Activated naive CD4-positive, alpha-beta T cell treated with anti-CD3 and anti-CD28 coated beads, Interleukin-2, amount 10 ng/mL, durations not matched to agents 7 days and 5 days (primary cell): ENCODE results near the gene DFFB.

ENCODE experiments used
- CTCF ChIA-PET: fragments of 350-600 bp; sonication (Branson Sonifier 250); formaldehyde crosslinking; loops from one replicate; lab custom pipeline; 2021; ENCODE audit warnings: antibody characterized with exemption; lab: Charles Lee
- DNase-seq: peaks from one replicate; pipeline ENCODE4 v3.0.0-alpha.2; 2020
- H3K27ac Mint-ChIP-seq: one replicate; pipeline ENCODE4 v1.8.0; 2021; ENCODE audit warnings: mild to moderate bottlenecking, moderate library complexity, mixed read lengths
- H3K27me3 Mint-ChIP-seq: one replicate; pipeline ENCODE4 v1.8.0; 2021; ENCODE audit warnings: mild to moderate bottlenecking, mixed read lengths
- H3K36me3 Mint-ChIP-seq: one replicate; pipeline ENCODE4 v1.8.0; 2021; ENCODE audit warnings: mixed read lengths
- H3K4me1 Mint-ChIP-seq: one replicate; pipeline ENCODE4 v1.8.0; 2021; ENCODE audit warnings: mixed read lengths
- H3K4me3 Mint-ChIP-seq: one replicate; pipeline ENCODE4 v1.8.0; 2021; ENCODE audit warnings: mild to moderate bottlenecking, moderate library complexity, mixed read lengths
- H3K9me3 Mint-ChIP-seq: one replicate; pipeline ENCODE4 v1.8.0; 2021; ENCODE audit warnings: mixed read lengths

Gene DFFB

DNA sequence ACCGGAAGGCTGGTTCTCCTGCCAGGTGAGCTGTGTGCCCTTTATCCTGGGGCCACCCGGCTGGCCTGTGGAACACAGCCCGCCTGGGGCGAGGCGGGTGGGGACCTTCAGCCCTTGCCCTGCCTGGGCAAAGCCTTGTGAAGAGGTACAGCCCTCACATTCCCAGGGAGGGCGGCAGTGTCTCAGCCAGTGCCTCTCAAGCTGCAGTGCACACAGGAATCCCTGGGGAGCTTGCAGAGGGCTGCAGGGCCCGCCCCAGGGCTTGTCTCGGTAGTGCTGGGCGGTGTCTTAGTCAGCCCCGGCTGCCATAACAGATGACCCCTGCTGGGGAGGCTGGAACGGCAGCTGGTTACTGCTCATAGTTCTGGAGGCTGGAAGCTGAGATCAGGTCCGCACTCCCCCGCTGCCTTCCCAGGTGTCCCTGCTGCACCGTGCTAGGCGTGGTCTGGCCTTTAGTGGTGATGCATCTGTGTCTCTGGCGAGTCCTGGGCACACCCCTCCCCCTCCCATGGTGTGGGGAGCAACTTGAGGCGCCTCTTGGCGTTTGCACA, 12.6 kb downstream of the DFFB start:
- Mint-ChIP-seq H3K9me3 (peaks cover 9% of the 10 kb centered on the region), H3K36me3 (peaks cover 31% of the 10 kb centered on the region), H3K27me3 (no peaks in the 10 kb centered on the region), H3K4me1 (no peaks in the 10 kb centered on the region), H3K27ac (no peak overlapping the region), H3K4me3 (no peak overlapping the region)
- DNase-seq: no peak
- CTCF ChIA-PET: no interaction called here

DNA sequence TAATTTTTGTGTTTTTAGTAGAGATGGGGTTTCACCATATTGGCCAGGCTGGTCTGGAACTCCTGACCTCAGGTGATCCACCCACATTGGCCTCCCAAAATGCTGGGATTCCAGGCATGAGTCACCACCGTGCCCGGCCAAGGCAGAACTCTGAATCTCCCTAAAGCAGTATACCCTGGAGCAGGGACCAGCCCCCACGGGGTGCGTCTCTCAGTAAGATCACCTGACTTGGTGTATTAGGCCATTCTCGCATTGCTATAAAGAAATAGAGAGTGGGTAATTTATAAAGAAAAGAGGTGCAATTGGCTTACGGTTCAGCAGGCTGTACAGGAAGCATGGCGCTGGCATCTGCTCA, 14.2 kb downstream of the DFFB start:
- Mint-ChIP-seq H3K36me3 (peaks cover 40% of the 10 kb centered on the region), H3K4me3 (no peak overlapping the region), H3K27ac (peak overlapping the region; percentile 81), H3K9me3 (peaks cover 9% of the 10 kb centered on the region), H3K4me1 (no peaks in the 10 kb centered on the region), H3K27me3 (no peaks in the 10 kb centered on the region)
- CTCF ChIA-PET: no interaction called here
- DNase-seq: no peak

DNA sequence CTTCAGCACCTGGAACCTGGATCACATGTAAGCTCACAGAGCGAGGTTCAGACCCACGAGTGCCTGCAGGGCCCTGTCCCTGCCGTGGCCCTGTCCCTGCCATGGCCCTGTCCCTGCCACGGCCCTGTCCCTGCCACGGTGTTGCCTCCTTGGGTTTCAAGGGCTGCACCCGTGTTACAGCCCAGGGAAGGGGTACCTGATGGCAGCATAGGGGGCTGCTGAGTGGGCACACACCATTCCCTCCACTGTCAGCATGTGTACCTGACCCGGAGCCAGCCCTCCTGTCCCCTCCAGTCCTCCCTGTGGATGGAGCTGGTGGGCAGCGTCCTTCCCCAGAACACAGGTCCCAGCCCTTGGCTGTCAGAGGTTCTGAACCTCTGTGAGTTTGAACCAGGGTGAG, 15.3 kb downstream of the DFFB start:
- H3K36me3 Mint-ChIP-seq: peaks cover 36% of the 10 kb centered on the region
- CTCF ChIA-PET: interaction anchor here (1.4 kb wide), 1 partner anchor 15 kb away, joined by 3 read pairs; the partner anchor contains the start of genes CEP104 and DFFB
- H3K4me3 Mint-ChIP-seq: no peak overlapping the region
- H3K27ac Mint-ChIP-seq: no peak overlapping the region
- no peak for DNase-seq
- no peaks in the 10 kb centered on the region for H3K27me3 Mint-ChIP-seq
- no peaks in the 10 kb centered on the region for H3K4me1 Mint-ChIP-seq
- peaks cover 9% of the 10 kb centered on the region for H3K9me3 Mint-ChIP-seq

DNA sequence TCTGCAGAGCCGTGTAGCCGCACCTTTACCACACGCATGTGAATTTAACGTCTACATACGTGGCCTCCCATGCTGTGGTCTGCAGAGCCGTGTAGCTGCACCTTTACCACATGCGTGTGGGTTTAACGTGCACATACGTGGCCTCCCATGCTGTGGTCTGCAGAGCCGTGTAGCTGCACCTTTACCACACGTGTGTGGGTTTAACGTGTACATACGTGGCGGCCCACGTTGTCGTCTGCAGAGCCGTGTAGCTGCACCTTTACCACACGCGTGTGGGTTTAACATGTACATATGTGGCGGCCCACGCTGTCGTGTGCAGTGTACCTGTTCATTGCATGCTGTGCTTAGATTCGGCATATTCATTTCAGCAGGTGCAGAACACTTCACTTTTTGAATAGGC, 17.5 kb downstream of the DFFB start:
- no peaks in the 10 kb centered on the region for H3K27me3 Mint-ChIP-seq
- H3K27ac Mint-ChIP-seq: no peak overlapping the region
- peaks cover 41% of the 10 kb centered on the region for H3K36me3 Mint-ChIP-seq
- CTCF ChIA-PET: no interaction called here
- no peaks in the 10 kb centered on the region for H3K4me1 Mint-ChIP-seq
- DNase-seq: no peak
- no peak overlapping the region for H3K4me3 Mint-ChIP-seq
- peaks cover 8% of the 10 kb centered on the region for H3K9me3 Mint-ChIP-seq

DNA sequence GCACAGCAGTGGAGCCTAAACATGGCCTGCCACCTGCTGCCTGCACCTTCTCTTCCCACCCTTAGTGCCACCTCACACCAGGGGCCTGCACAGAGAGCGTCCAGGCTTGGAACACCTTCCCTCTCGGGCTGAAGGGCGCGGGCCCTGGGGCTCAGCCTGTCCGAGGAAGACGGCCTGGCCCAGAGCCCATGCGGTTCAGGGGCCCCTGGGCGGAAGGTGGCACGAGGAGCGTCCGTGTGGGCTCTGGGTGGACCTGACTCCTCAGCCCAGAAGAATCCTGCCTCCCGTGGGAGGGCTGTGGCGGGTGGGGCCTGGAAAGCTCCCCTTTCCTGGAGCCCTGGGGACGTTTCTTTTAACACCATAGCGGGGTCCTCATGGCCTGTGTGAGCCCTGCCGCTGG, 19.4 kb downstream of the DFFB start:
- no peak overlapping the region for H3K27ac Mint-ChIP-seq
- CTCF ChIA-PET: no interaction called here
- DNase-seq: no peak
- peaks cover 3% of the 10 kb centered on the region for H3K4me1 Mint-ChIP-seq
- H3K9me3 Mint-ChIP-seq: peaks cover 8% of the 10 kb centered on the region
- no peak overlapping the region for H3K4me3 Mint-ChIP-seq
- peaks cover 40% of the 10 kb centered on the region for H3K36me3 Mint-ChIP-seq
- H3K27me3 Mint-ChIP-seq: no peaks in the 10 kb centered on the region

DNA sequence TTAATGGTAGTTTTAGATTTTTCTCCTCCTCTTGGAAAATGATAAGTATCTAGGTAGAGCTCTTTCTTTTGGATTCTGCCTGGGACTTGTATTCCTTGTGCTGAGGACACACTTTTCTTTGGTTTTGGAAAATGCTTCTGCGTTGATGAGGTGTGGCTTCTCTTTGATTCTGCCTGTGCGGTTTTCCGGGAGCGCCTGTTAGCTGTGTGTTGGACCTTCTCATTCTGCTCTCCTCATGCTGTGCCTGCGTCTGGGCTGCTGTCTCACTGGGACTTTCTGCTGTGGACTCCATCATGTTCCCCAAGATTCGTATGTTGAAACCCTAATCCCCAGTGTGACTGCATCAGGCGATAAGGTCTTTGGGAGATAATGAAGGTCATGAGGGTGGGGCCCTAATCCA, 21.8 kb downstream of the DFFB start:
- DNase-seq: no peak
- H3K36me3 Mint-ChIP-seq: peaks cover 34% of the 10 kb centered on the region
- peaks cover 3% of the 10 kb centered on the region for H3K4me1 Mint-ChIP-seq

DNA sequence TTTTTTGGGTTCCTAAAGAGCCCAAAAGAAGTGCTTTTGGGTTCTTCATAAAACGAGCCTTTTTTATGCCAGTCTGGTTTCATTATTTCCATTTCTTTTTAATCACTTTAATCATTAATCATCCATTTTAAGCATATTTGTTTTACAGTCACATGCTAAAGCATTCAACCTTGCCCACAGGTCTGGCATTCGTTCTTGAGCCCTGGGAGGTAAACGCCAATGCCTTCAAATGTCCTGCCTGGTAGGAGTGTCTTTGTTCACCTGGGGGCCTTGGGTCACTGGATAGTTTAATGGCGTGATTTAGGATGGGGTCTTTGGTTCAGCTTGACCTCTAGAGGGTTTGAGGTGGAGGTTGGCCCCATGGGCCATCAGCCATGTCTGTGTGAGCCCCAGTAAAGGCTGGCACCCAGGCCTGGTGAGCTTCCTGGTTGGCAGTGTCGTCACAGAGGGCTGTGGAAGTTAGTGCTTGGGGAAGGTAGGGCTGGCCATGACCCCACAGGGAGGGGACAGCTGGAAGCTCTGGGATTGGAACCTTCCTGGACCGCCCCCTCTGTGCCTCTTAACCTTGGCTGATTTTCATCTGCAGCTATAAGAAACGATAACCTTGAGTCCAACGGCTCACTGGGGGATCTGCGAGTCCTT, 22.6 kb downstream of the DFFB start:
- Mint-ChIP-seq H3K27me3 (no peaks in the 10 kb centered on the region), H3K27ac (no peak overlapping the region), H3K9me3 (peaks cover 4% of the 10 kb centered on the region), H3K4me1 (peaks cover 3% of the 10 kb centered on the region), H3K36me3 (peaks cover 35% of the 10 kb centered on the region), H3K4me3 (no peak overlapping the region)
- CTCF ChIA-PET: no interaction called here
- no peak for DNase-seq

More for the DNA sequence above, 21.8 kb downstream of the DFFB start:
- Mint-ChIP-seq H3K4me3 (no peak overlapping the region), H3K27ac (no peak overlapping the region), H3K9me3 (peaks cover 4% of the 10 kb centered on the region), H3K27me3 (no peaks in the 10 kb centered on the region)
- CTCF ChIA-PET: no interaction called here

DNA sequence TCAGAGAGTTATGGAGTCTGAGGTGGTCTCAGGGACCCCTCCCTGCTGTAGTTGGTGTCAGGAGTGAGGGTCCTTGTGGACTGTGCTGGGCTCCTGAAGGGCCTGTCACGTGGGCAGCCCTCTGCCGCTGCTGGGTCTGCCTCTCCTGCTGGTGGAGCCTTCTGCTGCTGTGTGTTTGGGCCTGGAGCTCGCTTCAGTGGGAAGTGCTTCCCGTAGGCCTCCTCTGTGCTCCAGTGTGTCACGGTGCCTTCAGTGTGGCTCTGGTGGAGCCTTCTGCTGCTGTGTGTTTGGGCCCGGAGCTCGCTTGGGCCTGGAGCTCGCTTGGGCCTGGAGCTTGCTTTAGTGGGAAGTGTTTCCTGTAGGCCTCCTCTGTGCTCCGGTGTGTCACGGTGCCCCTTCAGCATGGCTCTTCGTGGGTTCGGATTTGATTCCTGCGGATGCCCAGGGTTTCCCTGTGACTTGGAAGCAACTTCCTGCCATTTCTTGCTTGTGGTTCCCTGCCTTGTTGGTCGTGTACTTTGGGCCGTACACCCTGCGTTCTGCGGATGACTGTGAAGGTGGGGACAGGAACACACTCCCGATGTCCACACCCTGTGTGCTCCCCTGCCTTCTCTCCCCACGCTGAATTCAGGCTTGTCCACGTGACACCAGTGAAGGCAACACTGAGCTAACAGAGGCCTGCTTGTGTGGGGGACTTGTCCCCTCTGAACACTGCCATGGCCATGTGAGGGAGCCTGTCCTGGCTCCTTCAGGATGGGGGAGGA, 23.3 kb downstream of the DFFB start:
- Mint-ChIP-seq H3K27me3 (no peaks in the 10 kb centered on the region), H3K4me1 (peaks cover 3% of the 10 kb centered on the region), H3K27ac (no peak overlapping the region), H3K36me3 (peaks cover 31% of the 10 kb centered on the region), H3K4me3 (no peak overlapping the region), H3K9me3 (peaks cover 4% of the 10 kb centered on the region)
- DNase-seq: no peak
- CTCF ChIA-PET: no interaction called here

DNA sequence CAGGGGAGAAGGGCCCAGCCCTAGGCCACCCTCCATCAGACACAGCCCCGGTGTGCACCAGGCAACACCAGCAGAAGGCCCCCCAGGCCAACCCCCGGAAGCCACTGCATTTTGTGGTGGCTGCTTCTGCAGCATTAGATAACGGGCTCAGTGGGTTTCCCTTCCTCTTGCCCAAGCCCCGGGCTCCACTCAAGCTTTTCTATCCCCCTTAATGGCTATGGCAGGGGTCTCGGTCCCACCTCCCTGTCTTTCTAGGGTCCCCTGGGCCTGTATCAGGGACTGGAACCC, 23.9 kb downstream of the DFFB start:
- Mint-ChIP-seq H3K36me3 (peaks cover 27% of the 10 kb centered on the region), H3K27me3 (no peaks in the 10 kb centered on the region), H3K4me1 (peaks cover 3% of the 10 kb centered on the region), H3K9me3 (peaks cover 4% of the 10 kb centered on the region), H3K4me3 (no peak overlapping the region), H3K27ac (peak overlapping the region; percentile 52)
- CTCF ChIA-PET: no interaction called here
- DNase-seq: no peak

DNA sequence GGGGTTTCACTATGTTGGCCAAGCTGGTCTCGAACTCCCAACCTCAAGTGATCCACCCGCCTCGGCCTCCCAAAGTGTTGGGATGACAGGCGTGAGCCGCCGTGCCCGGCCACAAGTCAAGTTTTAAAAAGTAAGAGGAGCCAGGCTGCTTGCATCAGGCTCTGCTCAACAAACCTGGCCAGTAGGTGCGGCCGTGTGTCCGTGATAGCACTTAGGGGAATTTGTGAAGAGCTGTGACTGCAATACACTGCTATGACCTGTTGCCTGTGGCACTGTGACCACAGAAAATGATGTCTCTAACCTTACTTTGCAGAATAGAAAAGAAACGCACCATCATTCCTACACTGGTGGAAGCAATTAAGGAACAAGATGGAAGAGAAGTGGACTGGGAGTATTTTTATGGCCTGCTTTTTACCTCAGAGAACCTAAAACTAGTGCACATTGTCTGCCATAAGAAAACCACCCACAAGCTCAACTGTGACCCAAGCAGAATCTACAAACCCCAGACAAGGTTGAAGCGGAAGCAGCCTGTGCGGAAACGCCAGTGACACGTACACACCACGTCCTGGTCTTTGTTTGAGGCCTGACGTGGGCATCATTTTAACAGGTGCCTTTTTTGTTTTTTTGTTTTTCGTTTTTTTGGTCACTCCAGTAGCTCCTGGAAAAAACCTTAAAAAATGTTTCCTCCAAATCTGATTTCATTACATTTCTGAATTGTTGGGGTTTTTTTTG, 26.1 kb downstream of the DFFB start:
- no peaks in the 10 kb centered on the region for H3K27me3 Mint-ChIP-seq
- H3K4me1 Mint-ChIP-seq: peaks cover 3% of the 10 kb centered on the region
- CTCF ChIA-PET: interaction anchor here (0.5 kb wide), 1 partner anchor 23 kb away, joined by 3 read pairs; no protein-coding TSS in a partner anchor
- DNase-seq: no peak
- H3K4me3 Mint-ChIP-seq: no peak overlapping the region
- H3K36me3 Mint-ChIP-seq: peaks cover 36% of the 10 kb centered on the region
- peaks cover 4% of the 10 kb centered on the region for H3K9me3 Mint-ChIP-seq
- peak overlapping the region; percentile 1 for H3K27ac Mint-ChIP-seq

DNA sequence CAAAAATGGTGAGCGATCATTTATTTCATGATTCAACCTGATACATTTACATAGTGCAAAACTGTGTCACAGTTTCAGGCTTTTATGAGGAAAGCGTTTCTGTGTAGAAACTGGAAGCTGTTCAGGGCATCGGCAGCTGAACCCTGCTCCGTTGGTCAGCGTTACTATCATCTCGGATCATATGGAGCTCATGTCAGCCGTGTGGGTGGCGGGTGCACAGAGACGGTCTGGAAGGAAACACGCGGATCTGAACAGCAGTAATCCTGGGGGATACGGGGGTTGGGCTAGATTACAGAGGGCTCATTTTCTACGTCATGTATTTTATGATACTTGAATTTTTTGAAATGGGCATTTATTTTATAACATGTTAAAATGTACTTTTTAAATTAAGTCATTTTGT, 27.7 kb downstream of the DFFB start:
- Mint-ChIP-seq H3K27ac (no peak overlapping the region), H3K4me1 (peaks cover 7% of the 10 kb centered on the region), H3K9me3 (no peaks in the 10 kb centered on the region), H3K36me3 (peaks cover 28% of the 10 kb centered on the region), H3K27me3 (no peaks in the 10 kb centered on the region), H3K4me3 (no peak overlapping the region)
- DNase-seq: no peak
- CTCF ChIA-PET: interaction anchor here (0.7 kb wide), 1 partner anchor 1619 kb away, joined by 3 read pairs; no protein-coding TSS in a partner anchor

DNA sequence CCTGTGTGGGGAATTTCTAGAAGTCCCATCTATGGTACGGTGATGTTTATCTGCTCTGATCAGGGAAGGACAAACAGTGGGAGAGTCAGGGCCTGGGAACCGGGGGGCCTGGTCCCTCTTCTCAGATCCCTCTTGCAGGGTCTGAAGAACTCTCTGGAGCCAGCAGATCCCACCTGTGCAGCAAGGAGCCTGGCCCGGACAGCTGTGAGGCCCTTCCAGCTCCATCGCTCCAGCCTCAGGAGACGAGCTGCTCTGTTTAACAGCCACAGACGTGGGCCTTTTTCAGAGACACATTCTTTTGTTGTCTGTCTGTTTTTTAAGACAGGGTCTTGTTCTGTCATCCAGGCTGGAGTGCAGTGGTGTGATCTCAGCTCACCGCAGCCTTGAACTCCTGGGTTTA, 28.3 kb downstream of the DFFB start:
- peaks cover 13% of the 10 kb centered on the region for H3K4me1 Mint-ChIP-seq
- no peak for DNase-seq
- CTCF ChIA-PET: no interaction called here
- H3K9me3 Mint-ChIP-seq: no peaks in the 10 kb centered on the region
- peaks cover 31% of the 10 kb centered on the region for H3K36me3 Mint-ChIP-seq
- no peaks in the 10 kb centered on the region for H3K27me3 Mint-ChIP-seq
- no peak overlapping the region for H3K27ac Mint-ChIP-seq
- H3K4me3 Mint-ChIP-seq: no peak overlapping the region

DNA sequence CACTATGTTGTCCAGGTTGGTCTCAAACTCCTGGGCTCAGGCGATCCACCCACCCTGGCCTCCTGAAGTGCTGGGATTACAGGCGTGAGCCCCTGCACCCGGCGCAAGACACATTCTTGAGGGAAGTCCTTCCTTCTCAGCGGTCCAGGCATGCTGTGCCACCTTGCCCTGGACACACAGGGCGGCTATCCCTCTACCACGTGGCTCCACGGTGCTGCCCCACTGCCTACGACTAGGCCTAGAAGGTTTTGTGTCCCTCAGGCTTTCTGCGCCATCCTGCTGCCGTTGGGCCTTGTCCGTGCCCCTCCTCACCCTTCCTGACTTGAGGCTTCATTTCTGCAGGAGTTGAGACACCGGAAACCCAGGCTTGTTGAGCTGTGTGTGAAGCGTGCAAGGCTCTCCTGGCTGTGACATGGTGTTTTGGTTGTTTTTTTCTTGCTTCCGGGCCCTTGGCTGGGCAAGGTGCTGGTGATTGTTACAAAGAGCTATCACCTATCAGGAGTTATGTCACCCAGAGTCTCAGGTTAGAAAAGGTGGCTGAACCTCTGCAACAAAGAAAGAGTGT, 28.9 kb downstream of the DFFB start:
- no peak overlapping the region for H3K4me3 Mint-ChIP-seq
- peak overlapping the region; percentile 65 for H3K27ac Mint-ChIP-seq
- H3K4me1 Mint-ChIP-seq: peaks cover 18% of the 10 kb centered on the region
- no peaks in the 10 kb centered on the region for H3K9me3 Mint-ChIP-seq
- DNase-seq: no peak
- H3K36me3 Mint-ChIP-seq: peaks cover 33% of the 10 kb centered on the region
- H3K27me3 Mint-ChIP-seq: no peaks in the 10 kb centered on the region
- CTCF ChIA-PET: no interaction called here

DNA sequence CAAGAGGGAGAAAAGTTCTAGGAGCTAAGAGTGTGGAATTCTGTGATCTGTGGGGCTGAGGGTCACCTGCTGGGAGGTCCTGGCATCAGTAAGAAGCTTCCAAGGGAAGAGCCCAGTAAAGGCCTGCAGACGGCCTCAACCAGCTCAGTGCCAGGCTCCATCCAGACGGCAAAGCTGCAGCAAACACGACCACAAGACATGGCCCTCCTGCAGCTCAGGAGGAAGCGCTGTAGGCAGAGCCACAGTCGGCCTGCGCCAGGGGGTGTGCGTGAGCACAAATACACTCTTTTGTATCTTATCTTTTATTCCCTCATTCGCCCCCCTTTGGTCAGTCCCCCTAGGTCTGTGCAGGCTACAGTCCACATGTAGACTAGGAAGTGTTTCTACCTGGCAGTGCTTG, 29.4 kb downstream of the DFFB start:
- Mint-ChIP-seq H3K27ac (peak overlapping the region; percentile 65), H3K36me3 (peaks cover 35% of the 10 kb centered on the region), H3K9me3 (no peaks in the 10 kb centered on the region), H3K27me3 (no peaks in the 10 kb centered on the region), H3K4me3 (no peak overlapping the region), H3K4me1 (peaks cover 19% of the 10 kb centered on the region)
- CTCF ChIA-PET: no interaction called here
- no peak for DNase-seq
